ENCODE data around the gene RIMBP2. TPM values are rescaled to one million over a fixed set of nuclear protein-coding genes. Genes with fewer than 3 reads are reported as not detected.
"Not testable (repeated sequence)": the region's sequence is repeated elsewhere in the genome, so short reads cannot be mapped to it uniquely, and the experiment has no call there.

RIMBP2 gene
- total RNA-seq, 1 donor from 2014 or later: 2.3 TPM

GRCh38 chr12:130593056-130593455 is 123.0 kb downstream of the RIMBP2 start:
- no peak for ATAC-seq

DNA sequence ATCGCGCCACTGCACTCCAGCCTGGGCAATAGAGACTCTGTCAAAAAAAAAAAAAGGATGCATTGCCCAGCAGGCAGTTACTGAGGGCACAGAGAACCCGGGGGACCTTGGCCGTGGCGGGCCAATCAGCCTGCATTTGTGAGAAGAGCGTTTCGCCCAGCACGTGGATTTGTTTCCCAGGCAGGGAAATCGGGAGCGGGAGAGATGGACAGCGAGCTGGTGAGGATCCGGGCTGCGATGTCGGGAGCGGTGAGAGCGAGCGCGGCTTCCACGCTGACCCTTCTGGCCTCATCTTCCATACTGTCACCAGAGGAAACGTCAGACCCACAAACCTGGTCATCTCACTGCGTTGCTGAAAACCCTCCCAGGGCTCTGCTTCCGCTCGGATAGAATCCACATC is 123.5 kb downstream of the RIMBP2 start:
- no peak for ATAC-seq

DNA sequence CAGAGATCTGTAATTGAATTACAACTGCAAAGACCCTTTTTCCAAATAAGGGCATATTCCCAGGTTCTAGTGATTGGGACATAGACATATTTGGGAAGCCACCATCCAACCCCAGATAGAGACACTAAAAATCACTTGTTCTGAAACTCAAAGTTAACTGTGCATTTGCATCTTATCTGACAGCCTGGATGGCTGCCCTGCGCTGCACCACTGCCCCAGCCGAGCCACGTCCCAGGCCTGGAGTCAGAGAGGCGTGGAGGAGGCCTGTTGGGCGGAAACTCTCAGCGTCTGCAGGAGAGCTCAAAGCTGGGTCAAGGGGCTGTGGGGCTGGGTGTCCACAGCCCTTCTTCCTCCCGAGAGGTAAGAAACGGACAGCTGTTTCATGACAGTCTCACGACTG is 124.4 kb downstream of the RIMBP2 start:
- ATAC-seq: no peak

- ATAC-seq: no peak
These were observed 125.4 kb downstream of the RIMBP2 start for GRCh38 chr12:130590685-130591084.

GRCh38 chr12:130589540-130590317 is 126.4 kb downstream of the RIMBP2 start:
- no peak for ATAC-seq

DNA sequence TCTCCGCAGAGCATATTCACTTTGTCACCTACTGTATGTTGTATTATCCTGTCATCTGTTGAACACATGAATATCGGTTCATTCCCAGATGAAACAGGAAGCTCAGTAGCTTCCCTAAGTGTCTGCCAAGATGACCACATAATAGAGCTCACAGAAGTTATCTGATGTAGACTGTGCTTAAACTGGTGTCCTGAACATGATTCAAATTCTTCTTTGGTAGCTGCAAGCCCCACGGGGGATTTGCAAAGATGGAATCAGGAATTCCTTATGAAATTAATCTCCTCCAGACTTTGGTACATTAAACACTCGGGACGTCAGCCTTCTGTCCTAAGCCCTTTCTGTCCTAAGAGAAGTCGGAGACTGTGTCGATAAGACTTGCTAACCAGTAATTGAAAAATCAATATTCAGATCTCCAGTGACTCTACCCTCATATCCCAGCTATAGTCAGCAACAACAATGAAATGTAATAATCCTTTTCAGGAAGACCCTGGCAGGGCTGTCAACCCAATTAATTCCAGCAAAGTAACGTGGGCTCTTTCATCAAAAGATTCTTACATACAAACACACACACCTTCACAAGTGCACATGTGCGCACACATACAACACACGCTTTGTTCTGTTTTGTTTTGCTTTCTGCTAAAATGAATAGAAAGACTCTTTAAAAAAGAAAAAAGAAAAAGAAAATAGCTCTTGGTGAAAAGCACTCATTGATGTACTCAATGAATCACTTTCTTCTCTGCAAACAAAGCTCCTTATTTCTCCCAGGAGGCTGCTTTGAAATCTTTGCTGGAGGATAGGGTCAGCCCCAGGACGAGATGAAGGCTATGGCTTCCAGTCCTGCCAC is 127.2 kb downstream of the RIMBP2 start:
- no peak for ATAC-seq

GRCh38 chr12:130587966-130588365 is 128.1 kb downstream of the RIMBP2 start:
- no peak for ATAC-seq

DNA sequence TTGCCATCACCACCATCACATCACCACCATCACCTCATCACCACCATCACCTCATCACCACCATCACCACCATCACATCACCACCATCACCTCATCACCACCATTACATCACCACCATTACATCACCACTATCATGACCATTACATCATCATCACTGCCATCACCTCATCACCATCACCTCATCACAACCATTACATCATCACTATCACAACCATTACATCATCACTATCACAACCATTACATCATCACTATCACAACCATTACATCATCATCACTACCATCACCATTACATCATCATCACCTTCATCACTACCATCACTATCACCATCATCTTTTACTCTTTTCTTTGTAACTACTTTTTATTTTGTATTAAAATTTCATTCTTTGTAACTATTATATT is 131.6 kb downstream of the RIMBP2 start:
- not testable (repeated sequence) for ATAC-seq

GRCh38 chr12:130583800-130584199 is 132.3 kb downstream of the RIMBP2 start:
- ATAC-seq: no peak

DNA sequence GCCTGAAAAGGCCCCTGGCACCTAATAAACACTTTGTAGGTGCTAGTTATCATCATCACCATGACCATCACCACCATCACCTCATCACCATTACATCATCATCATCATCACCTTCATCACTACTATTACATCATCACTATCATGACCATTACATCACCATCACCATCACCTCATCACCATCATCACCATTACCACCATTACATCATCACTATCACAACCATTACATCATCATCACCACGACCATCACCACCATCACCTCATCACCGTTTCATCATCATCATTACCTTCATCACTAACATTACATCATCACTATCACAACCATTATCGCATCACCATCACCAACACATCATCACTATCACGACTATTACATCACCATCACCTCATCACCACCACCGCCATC is 132.8 kb downstream of the RIMBP2 start:
- ATAC-seq: no peak

GRCh38 chr12:130582286-130582685 is 133.8 kb downstream of the RIMBP2 start:
- no peak for ATAC-seq

DNA sequence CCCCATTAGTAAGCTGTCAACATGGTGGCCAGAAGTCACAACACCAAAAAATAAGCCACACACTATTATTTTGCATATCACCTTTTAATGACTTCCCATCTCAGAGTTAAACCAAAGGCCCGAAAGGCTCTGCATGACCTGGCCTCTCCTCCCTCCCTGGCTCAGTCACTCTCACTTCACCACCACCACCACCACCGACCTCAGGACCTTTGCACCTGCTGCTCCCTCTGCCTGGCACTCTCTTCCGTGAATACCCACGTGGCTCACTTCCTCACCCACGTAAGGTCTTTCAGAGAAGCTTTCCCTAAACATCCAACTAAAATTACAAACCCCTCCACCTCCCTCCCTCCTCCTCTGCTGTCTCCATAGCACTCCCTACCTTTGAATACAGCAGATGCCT is 134.3 kb downstream of the RIMBP2 start:
- no peak for ATAC-seq

GRCh38 chr12:130579231-130579630 is 136.9 kb downstream of the RIMBP2 start:
- ATAC-seq: no peak

DNA sequence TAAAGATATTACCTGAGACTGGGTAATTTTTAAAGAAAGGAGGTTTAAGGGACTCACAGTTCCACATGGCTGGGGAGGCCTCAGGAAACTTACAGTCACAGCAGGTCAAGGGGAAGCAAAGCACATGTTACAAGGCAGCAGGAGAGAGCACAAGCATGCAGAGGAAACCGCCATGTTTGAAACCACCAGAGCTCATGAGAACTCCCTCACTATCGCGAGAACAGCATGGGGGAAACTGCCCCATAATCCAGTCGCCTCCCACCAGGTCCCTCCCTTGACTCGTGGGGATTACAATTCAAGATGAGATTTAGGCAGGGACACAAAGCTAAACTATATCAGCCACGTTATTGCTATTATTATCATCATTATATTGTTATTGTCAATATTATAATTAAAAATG is 138.7 kb downstream of the RIMBP2 start:
- ATAC-seq: no peak

DNA sequence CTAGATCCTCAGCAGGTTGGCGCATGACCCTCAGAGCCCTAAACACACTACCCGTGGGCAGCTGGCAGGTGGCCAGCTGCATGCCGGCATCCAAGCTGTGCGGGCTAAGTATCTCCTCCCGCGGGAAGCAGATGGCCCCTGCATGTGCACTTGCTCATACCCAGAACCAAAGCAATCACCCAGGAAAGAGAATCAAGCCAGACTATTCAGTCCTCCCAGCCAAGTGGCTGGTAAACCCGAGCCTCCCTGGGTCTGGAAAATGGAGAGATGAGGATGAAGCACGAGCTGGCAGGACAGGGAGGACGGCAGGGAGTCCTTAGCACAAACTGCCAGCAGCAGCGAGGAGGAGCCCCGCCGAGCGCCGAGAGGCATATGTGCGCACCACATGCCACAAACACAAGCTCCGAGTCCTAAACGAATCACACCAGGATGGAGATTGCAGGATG is 139.7 kb downstream of the RIMBP2 start:
- no peak for ATAC-seq

DNA sequence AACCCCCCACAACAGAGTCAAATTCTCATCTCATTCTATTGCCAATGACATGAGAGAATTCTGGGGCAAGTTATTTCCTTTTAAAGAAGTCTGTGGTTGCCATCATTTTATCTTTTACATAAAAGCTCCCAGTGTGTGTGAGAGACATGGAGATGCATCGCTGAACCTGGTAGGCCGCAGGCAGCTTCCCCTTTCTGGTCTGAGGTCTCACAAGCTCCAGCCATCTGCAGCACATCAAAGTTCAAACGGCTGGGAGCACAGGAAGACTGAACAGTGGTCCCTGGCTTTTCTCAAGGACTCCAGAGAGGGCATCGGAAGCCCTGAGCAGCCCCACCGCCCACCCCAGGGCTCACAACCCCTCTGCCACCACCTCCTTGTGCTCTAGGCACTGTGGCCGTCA is 141.7 kb downstream of the RIMBP2 start:
- no peak for ATAC-seq

DNA sequence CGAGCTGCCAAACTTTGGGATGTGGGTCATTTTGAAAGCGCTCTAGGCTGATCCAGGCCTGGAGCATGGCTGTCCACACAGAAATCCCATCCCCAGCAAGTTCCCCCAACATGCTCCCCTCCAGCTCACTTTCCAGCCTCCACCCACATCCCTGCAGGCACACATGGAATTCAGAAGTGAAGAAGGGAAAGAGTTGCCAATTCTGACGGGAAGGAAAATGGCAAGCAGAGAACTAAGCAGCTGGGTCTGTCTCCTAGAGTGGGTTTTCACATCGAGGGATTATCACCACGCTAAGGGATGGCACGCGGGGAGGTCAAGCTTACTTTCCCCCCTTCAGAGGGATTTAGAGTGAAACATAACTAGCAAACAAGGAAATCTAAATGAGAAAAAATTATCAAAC is 142.3 kb downstream of the RIMBP2 start:
- no peak for ATAC-seq

DNA sequence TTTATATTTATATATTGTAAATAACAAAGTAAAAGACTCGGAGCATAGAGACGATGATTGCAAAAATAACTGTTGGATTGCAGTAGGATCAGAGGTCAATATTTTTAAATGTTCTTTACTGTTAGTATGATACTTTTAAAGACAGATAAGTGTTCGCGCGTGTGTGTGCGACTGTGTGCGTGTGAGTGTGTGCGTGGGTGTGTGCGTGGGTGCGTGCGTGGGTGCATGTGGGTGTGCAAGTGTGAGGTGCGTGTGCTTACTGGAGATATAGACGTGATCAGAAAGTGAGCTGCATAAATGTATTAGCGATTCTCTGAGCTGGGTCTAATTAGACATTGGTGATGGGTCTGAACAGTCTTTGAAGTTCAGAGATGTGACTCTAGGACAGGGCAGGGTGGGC is 142.9 kb downstream of the RIMBP2 start:
- ATAC-seq: no peak

- no peak for ATAC-seq
These were observed 143.5 kb downstream of the RIMBP2 start for GRCh38 chr12:130572553-130572952.

DNA sequence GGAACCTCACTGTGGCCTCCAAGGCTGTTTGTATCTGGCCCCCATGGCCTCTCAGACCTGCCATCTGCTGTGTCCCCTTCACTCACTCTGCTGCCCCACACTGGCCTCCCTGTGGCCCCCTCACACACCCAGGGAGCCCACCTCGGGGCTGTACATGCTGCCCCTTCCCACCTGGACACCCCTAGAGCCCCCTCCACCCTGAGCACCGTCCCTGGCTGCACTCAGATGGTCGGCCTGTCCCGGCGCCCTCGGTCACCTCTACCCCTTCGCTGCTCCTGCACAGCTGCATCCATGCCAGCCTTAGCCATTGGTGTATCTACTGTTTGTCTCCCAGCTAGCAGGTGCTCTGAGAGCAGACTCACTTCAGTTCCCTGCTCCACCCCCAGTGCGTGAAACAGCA is 144.4 kb downstream of the RIMBP2 start:
- ATAC-seq: no peak

DNA sequence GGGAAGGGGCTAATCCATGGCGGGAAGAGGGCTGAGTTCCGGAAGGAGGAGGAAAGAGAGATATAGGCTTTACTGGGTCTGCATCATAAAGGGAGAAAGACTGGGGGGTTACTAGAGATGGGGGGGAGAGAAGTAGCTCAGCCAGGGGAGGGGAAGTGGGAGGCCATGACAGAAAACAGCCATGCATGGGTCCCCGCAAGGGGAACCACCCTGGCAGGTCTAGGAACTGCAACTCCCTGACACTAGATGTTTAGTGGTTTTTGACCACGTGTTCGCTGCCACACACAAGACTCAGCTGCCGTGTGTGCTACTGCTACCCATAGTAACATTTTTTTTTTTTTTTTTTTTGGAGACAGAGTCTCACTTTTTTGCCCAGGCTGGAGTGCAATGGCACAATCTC is 145.0 kb downstream of the RIMBP2 start:
- no peak for ATAC-seq

DNA sequence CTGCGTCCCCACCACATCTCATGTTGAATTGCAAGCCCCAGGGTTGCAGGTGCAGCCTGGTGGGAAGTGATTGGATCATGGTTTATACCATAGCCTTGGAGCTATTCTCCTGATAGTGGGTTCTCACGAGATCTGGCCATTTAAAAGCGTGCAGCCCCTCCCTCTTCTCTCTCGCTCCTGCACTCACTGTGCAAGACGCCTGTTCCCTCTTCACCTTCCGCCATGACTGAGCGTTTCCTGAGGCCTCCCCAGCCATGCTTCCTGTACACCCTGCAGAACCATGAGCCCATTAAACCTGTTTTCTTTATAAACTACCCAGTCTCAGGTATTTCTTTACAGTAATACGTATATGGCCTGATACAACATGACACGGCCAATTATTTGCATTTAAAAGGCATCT is 146.6 kb downstream of the RIMBP2 start:
- no peak for ATAC-seq

DNA sequence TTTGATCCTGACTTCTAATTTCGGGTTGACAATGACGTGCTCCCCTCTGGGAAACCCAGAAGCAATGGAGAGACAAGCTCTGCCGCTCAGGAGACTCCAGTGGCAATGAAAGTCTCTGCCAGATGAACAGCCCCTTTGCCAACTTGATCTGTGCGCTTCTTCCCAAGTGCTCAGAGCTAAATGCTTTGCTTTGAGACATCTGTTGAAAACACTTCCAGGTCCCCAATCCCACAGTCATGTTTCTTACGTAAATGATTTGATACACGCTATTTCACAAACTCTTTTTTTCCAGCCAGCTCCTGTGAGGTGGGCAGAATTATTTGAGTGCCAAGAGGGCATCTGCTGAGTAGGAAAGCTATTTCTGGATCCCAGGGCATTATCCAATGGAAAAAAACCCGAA is 147.6 kb downstream of the RIMBP2 start:
- ATAC-seq: no peak

DNA sequence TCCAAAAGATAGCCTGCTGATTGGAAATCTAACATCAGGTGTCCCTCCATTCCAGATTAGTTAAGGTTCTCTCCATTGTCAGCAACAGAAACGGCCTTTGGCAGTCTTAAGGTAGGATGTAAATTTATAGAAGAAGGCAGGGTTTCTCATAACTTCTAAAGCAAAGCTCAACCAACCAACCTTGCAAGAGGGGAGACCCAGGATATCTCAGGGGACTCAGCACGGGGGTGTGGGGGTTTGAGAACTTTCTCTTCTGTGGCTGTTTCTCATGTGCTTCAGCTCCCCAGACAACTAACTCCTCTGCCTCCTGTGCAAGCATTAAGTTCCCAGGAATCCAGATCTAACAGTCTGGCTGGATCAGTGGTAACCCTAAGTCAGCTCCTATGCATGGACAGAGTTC is 148.1 kb downstream of the RIMBP2 start:
- no peak for ATAC-seq

All from esophagus mucosa (tissue), 1 donor.